ENCODE measurements around the gene KLK5. TPM values are rescaled to one million over a fixed set of nuclear protein-coding genes. Genes with fewer than 3 reads are reported as not detected.

KLK5 gene
- polyA plus RNA-seq, 1 donor, result 1.6 TPM

- no peaks in the 10 kb centered on the region for H3K36me3 ChIP-seq (ENCODE audit: control insufficient read depth, insufficient read depth, low read length)
- DNase-seq, result no peak
- 0% methylated on average over 1 of the region's 28 CpGs for WGBS (ENCODE audit: insufficient coverage, low lambda C conversion rate)
- peaks cover 7% of the 10 kb centered on the region for H3K27me3 ChIP-seq (ENCODE audit: control insufficient read depth, insufficient read depth, low read length)
- H3K27ac ChIP-seq (ENCODE audit: low read length), result no peak within 1 kb of the TSS
- H3K4me3 ChIP-seq (ENCODE audit: low read length), result no peak within 1 kb of the TSS
- H3K9me3 ChIP-seq (ENCODE audit: control insufficient read depth, low read depth, low read length), result no peaks in the 10 kb centered on the region
- H3K4me1 ChIP-seq (ENCODE audit: control insufficient read depth, insufficient read depth, low read length), result no peaks in the 10 kb centered on the region
These were observed 30.9 kb upstream of the KLK5 start, which contains the start of gene KLK7 for GRCh38 chr19:50983625-50984292. KLK7 (minus strand) TSS chr19:50983917; CDS start chr19:50982399, 1,518 bp downstream.

DNA sequence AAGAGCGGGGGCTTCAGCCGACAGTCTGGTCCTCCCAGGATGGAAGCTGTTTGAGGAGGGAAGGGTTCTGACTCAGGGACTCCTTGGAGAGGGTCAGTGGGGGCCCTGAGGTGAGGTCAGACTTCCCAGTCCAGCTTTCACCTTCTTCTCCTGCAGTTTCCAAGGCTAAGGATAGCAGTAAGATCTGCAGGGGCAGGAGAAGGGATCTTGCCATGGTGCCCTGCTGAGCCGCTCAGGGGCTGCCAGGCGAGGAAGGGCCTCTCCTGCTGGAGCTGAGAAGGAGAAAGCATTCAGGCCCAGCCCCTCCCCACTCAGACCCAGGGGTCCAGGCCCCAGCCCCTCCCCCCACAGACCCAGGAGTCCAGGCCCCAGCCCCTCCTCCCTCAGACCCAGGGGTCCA, 29.3 kb upstream of the KLK5 start:
- no peak overlapping the region for H3K4me3 ChIP-seq (ENCODE audit: low read length)
- H3K36me3 ChIP-seq (ENCODE audit: control insufficient read depth, insufficient read depth, low read length), result no peaks in the 10 kb centered on the region
- no peak overlapping the region for H3K27ac ChIP-seq (ENCODE audit: low read length)
- H3K9me3 ChIP-seq (ENCODE audit: control insufficient read depth, low read depth, low read length), result no peaks in the 10 kb centered on the region
- no peak for DNase-seq
- no peaks in the 10 kb centered on the region for H3K4me1 ChIP-seq (ENCODE audit: control insufficient read depth, insufficient read depth, low read length)
- no CpG with 5 or more reads among the region's 4 CpGs for WGBS (ENCODE audit: insufficient coverage, low lambda C conversion rate)
- peaks cover 7% of the 10 kb centered on the region for H3K27me3 ChIP-seq (ENCODE audit: control insufficient read depth, insufficient read depth, low read length)

DNA sequence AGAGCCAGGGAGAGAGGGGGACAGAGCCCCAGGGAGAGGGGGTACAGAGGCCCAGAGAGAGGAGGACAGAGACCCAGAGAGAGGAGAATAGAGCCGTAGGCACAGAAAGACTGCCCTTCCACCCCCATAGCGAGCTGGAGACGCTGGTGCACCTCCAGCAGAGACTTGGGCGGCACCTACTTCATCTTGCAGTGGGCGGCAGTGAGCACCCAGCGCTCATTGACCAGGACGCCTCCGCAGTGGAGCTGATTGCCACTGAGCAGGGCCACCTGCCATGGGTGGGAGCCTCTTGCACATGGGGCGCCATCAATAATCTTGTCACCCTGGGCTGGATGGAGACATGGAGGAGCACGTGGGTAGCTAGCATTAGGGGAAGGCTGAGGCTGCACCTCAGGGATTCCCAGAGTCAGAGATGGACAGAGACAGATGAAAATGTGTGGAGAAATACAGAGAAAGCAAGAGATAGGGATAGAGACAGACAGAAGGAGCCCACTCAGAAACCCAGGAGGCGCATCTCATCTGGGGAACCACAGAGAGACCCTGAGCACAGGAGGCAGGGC, 28.8 kb upstream of the KLK5 start:
- H3K27ac ChIP-seq (ENCODE audit: low read length), result no peak overlapping the region
- peaks cover 7% of the 10 kb centered on the region for H3K27me3 ChIP-seq (ENCODE audit: control insufficient read depth, insufficient read depth, low read length)
- no peak overlapping the region for H3K4me3 ChIP-seq (ENCODE audit: low read length)
- H3K9me3 ChIP-seq (ENCODE audit: control insufficient read depth, low read depth, low read length), result no peaks in the 10 kb centered on the region
- no peak for DNase-seq
- no peaks in the 10 kb centered on the region for H3K4me1 ChIP-seq (ENCODE audit: control insufficient read depth, insufficient read depth, low read length)
- 100% methylated on average over 1 of the region's 11 CpGs for WGBS (ENCODE audit: insufficient coverage, low lambda C conversion rate)
- H3K36me3 ChIP-seq (ENCODE audit: control insufficient read depth, insufficient read depth, low read length), result no peaks in the 10 kb centered on the region

DNA sequence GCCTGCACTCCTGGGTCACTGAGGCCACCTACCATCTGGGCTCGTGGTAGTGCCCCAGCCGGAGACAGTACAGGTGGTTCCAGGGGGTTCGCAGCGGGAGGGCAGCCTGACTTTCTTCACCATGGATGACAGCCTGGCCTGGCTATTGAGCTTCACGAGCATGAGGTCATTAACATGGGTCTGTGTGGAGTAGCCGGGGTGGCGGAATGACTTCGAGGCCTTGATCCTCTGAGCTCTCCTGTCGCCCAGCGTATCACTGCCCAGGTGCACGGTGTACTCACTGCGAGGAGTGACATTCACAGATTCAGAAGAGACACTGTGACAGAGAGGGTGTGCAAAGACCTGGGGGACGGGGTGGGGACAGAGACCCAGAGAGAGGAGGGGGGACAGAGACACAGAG, 27.4 kb upstream of the KLK5 start:
- DNase-seq, result no peak
- Histone ChIP-seq H3K27ac (ENCODE audit: low read length) (no peak overlapping the region), H3K9me3 (ENCODE audit: control insufficient read depth, low read depth, low read length) (no peaks in the 10 kb centered on the region), H3K4me3 (ENCODE audit: low read length) (no peak overlapping the region), H3K27me3 (ENCODE audit: control insufficient read depth, insufficient read depth, low read length) (peaks cover 11% of the 10 kb centered on the region), H3K36me3 (ENCODE audit: control insufficient read depth, insufficient read depth, low read length) (no peaks in the 10 kb centered on the region), H3K4me1 (ENCODE audit: control insufficient read depth, insufficient read depth, low read length) (no peaks in the 10 kb centered on the region)
- 80% methylated on average over 1 of the region's 13 CpGs for WGBS (ENCODE audit: insufficient coverage, low lambda C conversion rate)

GRCh38 chr19:50979758-50980157, 26.9 kb upstream of the KLK5 start:
- Histone ChIP-seq H3K36me3 (ENCODE audit: control insufficient read depth, insufficient read depth, low read length) (no peaks in the 10 kb centered on the region), H3K27me3 (ENCODE audit: control insufficient read depth, insufficient read depth, low read length) (peaks cover 11% of the 10 kb centered on the region), H3K27ac (ENCODE audit: low read length) (no peak overlapping the region), H3K9me3 (ENCODE audit: control insufficient read depth, low read depth, low read length) (no peaks in the 10 kb centered on the region), H3K4me3 (ENCODE audit: low read length) (no peak overlapping the region), H3K4me1 (ENCODE audit: control insufficient read depth, insufficient read depth, low read length) (no peaks in the 10 kb centered on the region)
- no CpG with 5 or more reads among the region's 8 CpGs for WGBS (ENCODE audit: insufficient coverage, low lambda C conversion rate)
- DNase-seq, result no peak

DNA sequence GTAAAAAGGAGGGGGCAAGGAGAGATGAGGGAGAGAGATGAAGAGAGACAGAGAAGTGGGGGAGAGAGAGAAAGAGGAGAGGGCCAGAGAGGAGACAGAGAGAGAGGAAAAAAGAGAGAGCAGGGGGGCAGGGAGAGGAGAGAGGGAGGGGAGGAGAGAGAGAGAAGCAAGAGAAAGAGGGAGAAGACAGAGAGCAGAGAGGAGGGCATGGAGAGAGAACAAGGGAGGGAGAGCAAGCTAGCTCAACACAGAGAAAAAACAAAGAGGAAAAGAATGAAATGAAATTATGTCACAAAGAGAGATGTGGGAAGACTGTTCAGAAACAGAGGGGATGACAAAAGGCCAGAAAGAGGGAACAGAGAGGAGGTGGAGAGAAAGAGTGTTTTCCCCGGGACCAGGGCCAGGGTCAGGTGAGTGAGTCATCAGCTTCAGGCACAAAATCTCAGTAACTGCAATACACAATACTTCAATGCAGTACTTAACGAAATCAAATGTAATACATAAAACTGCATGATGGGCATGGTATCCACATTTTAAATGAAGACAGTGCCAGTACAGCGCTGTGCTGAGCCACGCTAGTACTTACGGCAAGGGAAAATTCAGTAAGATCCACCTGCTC, 26.0 kb upstream of the KLK5 start:
- H3K27ac ChIP-seq (ENCODE audit: low read length), result no peak overlapping the region
- DNase-seq, result no peak
- H3K4me3 ChIP-seq (ENCODE audit: low read length), result no peak overlapping the region
- peaks cover 7% of the 10 kb centered on the region for H3K27me3 ChIP-seq (ENCODE audit: control insufficient read depth, insufficient read depth, low read length)
- WGBS (ENCODE audit: insufficient coverage, low lambda C conversion rate), result no CpG with 5 or more reads among the region's 5 CpGs
- H3K4me1 ChIP-seq (ENCODE audit: control insufficient read depth, insufficient read depth, low read length), result no peaks in the 10 kb centered on the region
- no peaks in the 10 kb centered on the region for H3K36me3 ChIP-seq (ENCODE audit: control insufficient read depth, insufficient read depth, low read length)
- H3K9me3 ChIP-seq (ENCODE audit: control insufficient read depth, low read depth, low read length), result no peaks in the 10 kb centered on the region

GRCh38 chr19:50977626-50978025, 24.8 kb upstream of the KLK5 start:
- H3K27me3 ChIP-seq (ENCODE audit: control insufficient read depth, insufficient read depth, low read length), result peaks cover 4% of the 10 kb centered on the region
- WGBS (ENCODE audit: insufficient coverage, low lambda C conversion rate), result no CpG with 5 or more reads among the region's 4 CpGs

GRCh38 chr19:50975766-50976165, 22.9 kb upstream of the KLK5 start:
- DNase-seq, result no peak
- no peaks in the 10 kb centered on the region for H3K36me3 ChIP-seq (ENCODE audit: control insufficient read depth, insufficient read depth, low read length)
- no peak overlapping the region for H3K4me3 ChIP-seq (ENCODE audit: low read length)
- H3K9me3 ChIP-seq (ENCODE audit: control insufficient read depth, low read depth, low read length), result no peaks in the 10 kb centered on the region
- no peak overlapping the region for H3K27ac ChIP-seq (ENCODE audit: low read length)
- WGBS (ENCODE audit: insufficient coverage, low lambda C conversion rate), result 17% methylated on average over 2 of the region's 8 CpGs
- peaks cover 4% of the 10 kb centered on the region for H3K27me3 ChIP-seq (ENCODE audit: control insufficient read depth, insufficient read depth, low read length)
- no peaks in the 10 kb centered on the region for H3K4me1 ChIP-seq (ENCODE audit: control insufficient read depth, insufficient read depth, low read length)

More at GRCh38 chr19:50977626-50978025, 24.8 kb upstream of the KLK5 start:
- no peak for DNase-seq
- Histone ChIP-seq H3K4me3 (ENCODE audit: low read length) (no peak overlapping the region), H3K9me3 (ENCODE audit: control insufficient read depth, low read depth, low read length) (no peaks in the 10 kb centered on the region), H3K36me3 (ENCODE audit: control insufficient read depth, insufficient read depth, low read length) (no peaks in the 10 kb centered on the region), H3K4me1 (ENCODE audit: control insufficient read depth, insufficient read depth, low read length) (no peaks in the 10 kb centered on the region), H3K27ac (ENCODE audit: low read length) (no peak overlapping the region)

- H3K9me3 ChIP-seq (ENCODE audit: control insufficient read depth, low read depth, low read length), result no peaks in the 10 kb centered on the region
- DNase-seq, result no peak
- no CpG with 5 or more reads among the region's 9 CpGs for WGBS (ENCODE audit: insufficient coverage, low lambda C conversion rate)
- H3K27ac ChIP-seq (ENCODE audit: low read length), result no peak overlapping the region
- peaks cover 4% of the 10 kb centered on the region for H3K27me3 ChIP-seq (ENCODE audit: control insufficient read depth, insufficient read depth, low read length)
- no peaks in the 10 kb centered on the region for H3K4me1 ChIP-seq (ENCODE audit: control insufficient read depth, insufficient read depth, low read length)
- H3K36me3 ChIP-seq (ENCODE audit: control insufficient read depth, insufficient read depth, low read length), result no peaks in the 10 kb centered on the region
- H3K4me3 ChIP-seq (ENCODE audit: low read length), result no peak overlapping the region
These were observed 22.1 kb upstream of the KLK5 start for GRCh38 chr19:50974702-50975556.

DNA sequence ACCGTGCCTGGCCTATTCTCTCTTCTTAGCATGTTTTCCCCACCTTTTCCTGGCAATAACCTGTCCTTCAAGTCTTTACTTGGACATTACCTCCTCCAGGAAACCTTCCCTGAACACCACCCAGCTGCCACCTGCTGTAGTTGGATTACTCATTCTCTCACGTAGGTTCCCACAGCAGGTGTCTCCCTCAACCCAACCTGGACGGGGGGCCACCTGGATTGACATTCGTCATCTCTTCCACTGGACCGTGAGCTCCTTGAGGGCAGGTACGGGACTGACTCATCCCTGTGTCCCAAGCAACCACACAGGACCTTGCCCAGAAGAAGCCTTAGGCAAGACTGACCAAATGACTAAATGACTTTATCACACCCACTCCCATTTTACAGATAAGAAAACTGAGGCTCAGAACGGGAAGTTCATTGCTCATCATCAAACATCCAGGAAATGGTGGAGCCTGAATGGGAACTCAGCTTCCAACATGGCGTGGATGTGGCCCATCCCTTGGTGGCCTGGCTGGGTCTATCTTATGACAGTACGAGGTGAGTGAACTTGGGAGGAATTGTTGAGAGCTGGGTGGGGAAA, 20.0 kb upstream of the KLK5 start:
- WGBS (ENCODE audit: insufficient coverage, low lambda C conversion rate), result no CpG with 5 or more reads among the region's 9 CpGs
- H3K27me3 ChIP-seq (ENCODE audit: control insufficient read depth, insufficient read depth, low read length), result peaks cover 4% of the 10 kb centered on the region
- no peaks in the 10 kb centered on the region for H3K9me3 ChIP-seq (ENCODE audit: control insufficient read depth, low read depth, low read length)

More for the DNA sequence above, 20.0 kb upstream of the KLK5 start:
- no peak overlapping the region for H3K4me3 ChIP-seq (ENCODE audit: low read length)
- no peaks in the 10 kb centered on the region for H3K4me1 ChIP-seq (ENCODE audit: control insufficient read depth, insufficient read depth, low read length)
- no peaks in the 10 kb centered on the region for H3K36me3 ChIP-seq (ENCODE audit: control insufficient read depth, insufficient read depth, low read length)
- no peak for DNase-seq
- no peak overlapping the region for H3K27ac ChIP-seq (ENCODE audit: low read length)
